Endometrial microvascular endothelial cells (primary cell): ENCODE data around the gene ANKRD10. TPM values are rescaled to one million over a fixed set of nuclear protein-coding genes. Genes with fewer than 3 reads are reported as not detected.
"Not testable (repeated sequence)": the region's sequence is repeated elsewhere in the genome, so short reads cannot be mapped to it uniquely, and the experiment has no call there.

Experiments used
- in situ Hi-C: cut with HindIII; loops from 2 replicates; pipeline ENCODE4 v1.10.0; 2017; ENCODE audit warnings: low sequenced_read_pairs, low pct_unique_long_range_greater_than_20kb; ENCODE audit errors: inconsistent ontology term
- total RNA-seq: library from RNA; depleted of rRNA; stranded (reverse); fragments of >200 nt; gene quantifications from one replicate; pipeline ENCODE4 v1.2.3, GENCODE V29; 2015; ENCODE audit errors: inconsistent ontology term

The ANKRD10 gene
- total RNA-seq, 1 donor from 2014 or later = 22.5 TPM

GRCh38 chr13:110947338-110947737, 32.5 kb upstream of the ANKRD10 start:
- in situ Hi-C loops = not testable (repeated sequence)

GRCh38 chr13:110945928-110946570, 31.2 kb upstream of the ANKRD10 start:
- in situ Hi-C loops = no loop called here

DNA sequence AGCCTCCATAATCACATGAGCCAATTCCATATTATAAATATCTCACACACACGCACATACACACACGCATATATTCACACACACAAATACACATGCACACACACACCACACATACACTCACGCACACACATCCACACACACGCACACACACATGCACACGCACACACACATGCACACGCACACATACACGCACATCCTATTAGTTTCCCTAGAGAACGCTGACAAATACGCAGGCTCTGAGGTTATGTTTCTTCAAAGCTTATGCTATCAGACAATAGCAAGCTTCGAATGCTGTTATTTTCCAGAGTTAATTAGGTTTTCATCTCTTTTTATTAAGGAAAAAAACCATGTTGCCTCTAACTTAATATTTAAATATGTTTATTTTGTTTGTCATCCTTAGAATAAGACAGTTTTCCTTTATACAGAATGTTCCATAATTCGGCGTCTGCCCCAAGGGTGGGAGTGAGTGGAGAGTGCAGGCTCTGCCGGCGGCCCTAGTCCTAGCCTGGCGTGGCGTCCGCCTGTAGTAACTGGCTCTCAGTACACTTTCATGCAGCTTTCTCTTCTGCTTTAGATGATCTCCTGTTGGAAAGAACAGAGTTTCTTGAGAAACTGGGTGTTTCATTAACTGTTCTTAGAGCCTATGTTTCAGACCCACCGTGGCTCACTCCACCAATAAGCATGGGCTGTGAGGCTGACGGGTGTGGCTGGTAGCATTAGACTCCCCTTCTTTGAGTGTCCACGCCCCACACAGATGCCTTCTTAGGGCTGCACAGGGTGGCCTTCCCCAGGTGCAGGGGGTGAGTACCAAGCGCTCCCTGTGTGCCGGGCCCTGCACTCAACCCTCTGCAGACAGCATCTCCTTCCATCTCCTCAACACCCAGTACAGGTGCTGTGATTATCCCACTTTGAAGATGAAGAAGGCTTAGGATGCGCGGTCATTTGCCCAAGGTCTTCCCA, 30.4 kb upstream of the ANKRD10 start:
- in situ Hi-C loops = no loop called here

GRCh38 chr13:110944121-110944967, 29.5 kb upstream of the ANKRD10 start:
- in situ Hi-C loops = no loop called here

DNA sequence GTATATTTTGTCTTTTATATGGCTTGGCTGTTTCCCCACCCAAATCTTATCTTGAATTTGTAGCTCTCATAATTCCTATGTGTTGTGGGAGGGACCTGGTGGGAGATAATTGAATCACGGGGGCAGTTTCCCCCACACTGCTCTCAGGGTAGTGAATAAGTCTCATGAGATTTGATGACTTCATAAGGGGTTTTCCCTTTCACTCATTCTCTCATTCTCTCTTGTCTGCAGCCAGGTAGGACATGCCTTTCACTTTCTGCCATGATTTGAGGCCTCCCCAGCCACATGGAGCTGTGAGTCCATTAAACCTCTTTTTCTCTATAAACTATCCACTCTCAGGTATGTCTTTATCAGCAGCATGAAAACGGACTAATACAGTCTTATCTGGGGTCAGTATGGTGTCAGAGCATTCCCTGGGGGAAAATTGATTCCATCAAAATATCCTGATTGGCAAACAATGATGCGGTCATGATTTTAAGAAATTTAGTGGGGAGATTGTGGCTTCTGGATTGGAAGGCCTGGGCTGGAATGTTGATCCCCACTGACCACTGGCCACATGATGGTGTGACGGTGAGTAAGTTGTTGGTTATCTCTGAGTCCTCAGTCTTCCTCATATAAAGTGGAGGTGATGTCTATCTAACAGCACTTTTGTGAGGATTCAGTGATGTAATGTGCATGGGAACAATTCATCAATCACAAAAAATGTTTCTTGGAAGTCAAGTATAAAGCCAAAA, 27.5 kb upstream of the ANKRD10 start:
- in situ Hi-C loops = no loop called here

DNA sequence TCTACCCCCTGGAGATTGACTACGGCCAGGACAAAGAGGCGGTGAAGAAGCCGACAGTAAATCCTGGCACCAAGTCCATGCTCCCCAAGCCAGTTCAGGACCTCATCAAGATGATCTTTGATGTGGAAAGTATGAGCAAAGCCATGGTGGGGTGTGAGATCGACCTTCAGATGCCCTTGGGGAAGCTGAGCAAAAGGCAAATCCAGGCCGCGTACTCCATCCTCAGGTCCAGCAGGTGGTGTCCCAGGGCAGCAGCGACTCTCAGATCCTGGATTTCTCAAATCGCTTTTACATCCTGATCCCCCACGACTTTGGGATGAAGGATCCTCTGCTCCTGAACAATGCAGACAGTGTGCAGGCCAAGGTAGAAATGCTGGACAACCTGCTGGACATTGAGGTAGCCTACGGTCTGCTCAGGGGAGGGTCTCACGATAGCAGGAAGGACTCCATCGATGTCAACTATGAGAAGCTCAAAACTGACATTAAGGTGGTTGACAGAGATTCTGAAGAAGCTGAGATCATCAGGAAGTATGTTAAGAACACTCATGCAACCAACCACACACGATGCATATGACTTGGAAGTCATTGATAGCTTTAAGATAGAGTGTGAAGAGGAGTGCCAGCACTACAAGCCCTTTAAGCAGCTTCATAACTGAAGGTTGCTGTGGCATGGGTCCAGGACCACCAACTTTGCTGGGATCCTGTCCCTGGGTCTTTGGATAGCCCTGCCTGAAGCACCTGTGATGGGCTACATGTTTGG, 24.0 kb upstream of the ANKRD10 start:
- in situ Hi-C loops = no loop called here

DNA sequence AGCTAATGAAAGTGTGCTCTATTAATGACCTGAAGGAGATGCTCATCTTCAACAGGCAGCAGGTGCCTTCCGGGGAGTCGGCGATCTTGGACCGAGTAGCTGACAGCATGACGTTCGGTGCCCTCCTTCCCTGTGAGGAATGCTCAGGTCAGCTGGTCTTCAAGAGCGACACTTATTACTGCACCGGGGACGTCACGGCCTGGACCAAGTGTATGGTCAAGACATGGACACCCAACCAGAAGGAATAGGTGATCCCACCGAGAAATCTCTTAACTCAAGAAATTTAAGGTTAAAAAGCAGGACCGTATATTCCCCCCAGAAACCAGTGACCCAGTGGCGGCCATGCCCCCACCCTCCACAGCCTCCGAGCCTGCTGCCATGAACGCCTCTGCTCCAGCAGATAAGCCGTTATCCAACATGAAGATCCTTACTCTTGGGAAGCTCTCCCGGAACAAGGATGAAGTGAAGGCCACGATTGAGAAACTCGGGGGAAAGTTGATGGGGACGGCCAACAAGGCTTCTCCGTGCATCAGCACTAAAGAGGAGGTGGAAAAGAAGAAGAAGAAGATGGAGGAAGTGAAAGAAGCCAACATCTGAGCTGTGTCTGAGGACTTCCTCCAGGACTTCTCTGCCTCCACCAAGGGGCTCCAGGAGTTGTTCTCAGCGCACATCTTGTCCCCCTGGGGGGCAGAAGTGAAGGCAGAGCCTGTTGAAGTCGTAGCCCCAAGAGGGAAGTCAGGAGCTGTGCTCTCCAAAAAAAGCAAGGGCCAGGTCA, 22.8 kb upstream of the ANKRD10 start:
- in situ Hi-C loops = no loop called here

DNA sequence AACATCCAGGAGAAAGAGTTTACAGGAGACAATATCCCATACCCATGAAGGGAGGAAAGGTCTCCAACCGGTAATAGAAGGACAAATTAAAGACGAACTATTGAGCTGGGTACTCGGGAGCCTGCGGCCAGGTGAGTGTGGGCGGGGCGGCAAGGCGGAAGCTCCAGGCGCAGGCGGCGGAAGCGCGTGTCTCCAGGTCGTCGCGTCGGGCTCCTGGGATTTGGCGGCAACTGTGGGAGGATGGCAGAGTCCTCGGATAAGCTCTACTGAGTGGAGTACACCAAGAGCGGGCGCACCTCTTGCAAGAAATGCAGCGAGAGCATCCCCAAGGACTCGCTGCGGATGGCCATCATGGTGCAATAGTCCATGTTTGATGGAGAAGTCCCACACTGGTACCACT, 21.6 kb upstream of the ANKRD10 start:
- in situ Hi-C loops = no loop called here

DNA sequence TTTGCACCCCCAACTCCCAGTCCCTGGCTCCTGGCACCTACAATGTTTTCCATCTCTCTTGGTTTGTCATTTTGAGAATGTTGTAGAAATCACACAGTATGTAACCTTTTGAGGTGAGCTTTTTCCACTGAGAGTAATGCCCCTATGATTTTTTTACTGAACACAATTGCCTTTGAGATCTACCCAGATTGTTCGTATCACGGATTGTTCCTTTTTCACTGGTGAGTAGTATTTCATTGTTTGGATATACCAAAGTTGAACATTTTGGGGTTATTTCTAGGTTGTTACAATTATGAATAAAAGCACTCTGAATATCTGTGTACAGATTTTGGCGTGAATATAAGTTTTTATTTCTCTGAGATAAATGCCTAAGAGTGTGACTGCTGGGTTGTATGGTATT, 17.7 kb upstream of the ANKRD10 start:
- in situ Hi-C loops = no loop called here

- in situ Hi-C loops = no loop called here
Measured at GRCh38 chr13:110929104-110929777, 14.4 kb upstream of the ANKRD10 start.

DNA sequence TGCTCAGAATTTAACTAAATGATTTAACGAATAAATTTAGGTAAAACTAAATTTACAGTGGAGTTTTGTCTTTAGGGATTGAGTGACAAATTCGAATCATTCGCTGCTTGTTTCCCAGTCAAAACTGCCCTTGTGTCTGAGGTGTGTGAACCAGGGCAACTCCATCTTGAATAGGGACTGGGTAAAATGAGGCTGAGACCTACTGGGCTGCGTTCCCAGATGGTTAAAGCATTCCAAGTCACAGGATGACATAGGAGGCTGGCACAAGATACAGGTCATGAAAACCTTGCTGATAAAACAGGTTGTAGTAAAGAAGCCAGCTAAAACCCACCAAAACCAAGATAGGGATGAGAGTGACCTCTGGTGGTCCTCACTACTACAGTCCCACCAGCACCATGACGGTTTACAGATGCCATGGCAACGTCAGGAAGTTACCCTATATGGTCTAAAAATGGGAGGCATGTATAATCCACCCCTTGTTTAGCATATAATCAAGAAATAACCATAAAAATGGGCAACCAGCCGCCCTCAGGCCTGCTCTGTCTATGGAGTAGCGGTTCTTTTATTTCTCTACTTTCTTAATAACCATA, 10.2 kb upstream of the ANKRD10 start:
- in situ Hi-C loops = no loop called here

GRCh38 chr13:110924639-110924934, 9.7 kb upstream of the ANKRD10 start:
- in situ Hi-C loops = no loop called here

- in situ Hi-C loops = no loop called here
Measured at GRCh38 chr13:110923777-110924638, 9.1 kb upstream of the ANKRD10 start.

DNA sequence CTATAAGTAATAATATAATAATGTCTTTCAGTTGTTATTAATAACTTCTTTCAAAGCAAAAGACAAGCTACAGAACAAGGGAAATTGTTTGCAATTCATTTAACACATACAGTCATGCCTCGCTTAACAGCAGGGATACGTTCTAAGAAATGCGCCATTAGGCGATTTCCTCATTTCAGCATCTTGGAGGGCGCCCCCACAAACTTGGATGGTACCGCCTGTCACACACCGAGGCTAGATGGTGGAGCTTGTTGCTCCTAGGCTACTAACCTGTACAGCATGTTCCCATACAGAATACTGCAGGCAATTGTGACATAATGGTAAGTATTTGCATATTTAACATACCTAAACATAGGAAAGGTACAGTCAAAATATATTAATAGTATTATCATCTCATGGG, 8.2 kb upstream of the ANKRD10 start:
- in situ Hi-C loops = no loop called here

- in situ Hi-C loops = no loop called here
Measured at GRCh38 chr13:110922506-110922905, 7.6 kb upstream of the ANKRD10 start.

DNA sequence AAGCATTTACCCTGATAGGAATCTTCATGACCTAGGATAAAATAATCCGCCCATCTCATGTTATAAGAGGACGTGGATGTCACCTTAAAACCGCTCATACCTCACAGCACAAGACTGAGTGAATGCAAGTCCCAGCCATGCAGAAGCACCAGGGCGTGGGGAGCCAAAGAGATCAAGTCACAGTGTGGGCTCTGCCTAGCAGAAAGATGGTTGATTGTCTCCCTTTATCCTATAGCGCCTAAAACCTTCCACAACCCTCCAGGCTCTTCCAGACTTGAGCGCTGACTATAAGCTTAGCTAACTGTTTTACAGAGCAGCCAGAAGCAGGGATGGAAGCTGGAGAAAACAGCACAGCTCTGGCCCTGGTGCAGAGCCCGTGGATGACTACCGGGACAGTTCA, 6.8 kb upstream of the ANKRD10 start:
- in situ Hi-C loops = no loop called here
